HEK293 (cell line): ENCODE measurements around the gene RPL3.
A peak's percentile ranks its signal among the peaks of the same experiment; 100 is the strongest.

Source experiments
- CTCF ChIA-PET: fragments of 350-600 bp; formaldehyde crosslinking; extraction: SDS; loops from one replicate; lab custom pipeline; 2021; ENCODE audit warnings: antibody characterized with exemption; lab: Yijun Ruan, JAX
- POLR2A ChIA-PET: fragments of 300-600 bp; formaldehyde crosslinking; extraction: SDS; loops from one replicate; lab custom pipeline; 2020; ENCODE audit warnings: antibody characterized with exemption, inconsistent platforms; lab: Yijun Ruan, JAX
- H3K27ac ChIP-seq: fragments of 200-500 bp; sonication (Bioruptor generic); 2 replicates; pipeline ENCODE4 v1.5.1; 2014; ENCODE audit warnings: low read depth, low read length, control low read depth, inconsistent platforms; ENCODE audit errors: extremely low read depth
- H3K36me3 ChIP-seq, 2 experiments: fragments of 200-500 bp in 1 of 2; sonication (Bioruptor generic) in 1 of 2; 1 replicate in 1 of 2; 2 replicates in 1 of 2; pipeline ENCODE4 v1.5.1; 2014 to 2017; ENCODE audit warnings: inconsistent platforms in 2 of 2, low read length in 2 of 2; ENCODE audit not compliant: control insufficient read depth in 2 of 2, insufficient read depth in 1 of 2
- H3K4me1 ChIP-seq: fragments of 200-500 bp; sonication (Bioruptor generic); 2 replicates; pipeline ENCODE4 v1.5.1; 2014; ENCODE audit warnings: mild to moderate bottlenecking, low read length, inconsistent platforms; ENCODE audit not compliant: control insufficient read depth, insufficient read depth
- H3K4me3 ChIP-seq: 2 replicates; pipeline ENCODE4 v1.5.1; 2011; ENCODE audit warnings: low read depth, mild to moderate bottlenecking, control low read depth, low read length, moderate library complexity
- H3K9me3 ChIP-seq: fragments of 200-500 bp; sonication (Bioruptor generic); 2 replicates; pipeline ENCODE4 v1.5.1; 2014; ENCODE audit warnings: low read depth, low read length, inconsistent platforms; ENCODE audit not compliant: control insufficient read depth, insufficient read depth
- GLI2 ChIP-seq: fragments of 450-650 bp; formaldehyde crosslinking; IDR thresholded peaks from 2 replicates; pipeline ENCODE4; 2017; ENCODE audit warnings: missing biosample characterization, missing genetic modification characterization, low read depth, borderline replicate concordance
- GLIS1 ChIP-seq: fragments of 450-650 bp; formaldehyde crosslinking; IDR thresholded peaks from 2 replicates; pipeline ENCODE4 v1.5.1; 2016; ENCODE audit warnings: missing biosample characterization, missing genetic modification characterization
- GLIS2 ChIP-seq: fragments of 450-650 bp; formaldehyde crosslinking; IDR thresholded peaks from 2 replicates; pipeline ENCODE4 v1.5.1; 2016; ENCODE audit warnings: missing biosample characterization, missing genetic modification characterization
- HIC1 ChIP-seq: fragments of 450-650 bp; formaldehyde crosslinking; IDR thresholded peaks from 2 replicates; pipeline ENCODE4 v1.5.1; 2016; ENCODE audit warnings: missing biosample characterization, missing genetic modification characterization
- HOXA7 ChIP-seq: sonication (generic); formaldehyde crosslinking; IDR thresholded peaks from 2 replicates; pipeline ENCODE4 v1.8.1; 2022; ENCODE audit warnings: missing genetic modification reagents, borderline replicate concordance
- REST ChIP-seq: fragments of 450-650 bp; formaldehyde crosslinking; IDR thresholded peaks from 2 replicates; pipeline ENCODE4 v1.5.1; 2016; ENCODE audit warnings: missing biosample characterization, missing genetic modification characterization
- SP2 ChIP-seq: fragments of 450-650 bp; formaldehyde crosslinking; IDR thresholded peaks from 2 replicates; pipeline ENCODE4 v1.5.1; 2016; ENCODE audit warnings: missing biosample characterization, missing genetic modification characterization
- WT1 ChIP-seq: fragments of 450-650 bp; formaldehyde crosslinking; IDR thresholded peaks from 2 replicates; pipeline ENCODE4 v1.5.1; 2016; ENCODE audit warnings: missing biosample characterization, missing genetic modification characterization
- YY2 ChIP-seq: fragments of 450-650 bp; formaldehyde crosslinking; IDR thresholded peaks from 2 replicates; pipeline ENCODE4 v1.5.1; 2016; ENCODE audit warnings: missing biosample characterization, missing genetic modification characterization
- ZBTB10 ChIP-seq: fragments of 450-650 bp; formaldehyde crosslinking; IDR thresholded peaks from 2 replicates; pipeline ENCODE4 v1.5.1; 2016; ENCODE audit warnings: missing biosample characterization, missing genetic modification characterization
- ZFP69B ChIP-seq: fragments of 450-650 bp; formaldehyde crosslinking; IDR thresholded peaks from 2 replicates; pipeline ENCODE4 v1.5.1; 2016; ENCODE audit warnings: missing biosample characterization, missing genetic modification characterization
- ZNF114 ChIP-seq: fragments of 450-650 bp; formaldehyde crosslinking; IDR thresholded peaks from 2 replicates; pipeline ENCODE4 v1.5.0; 2017; ENCODE audit warnings: missing biosample characterization, missing genetic modification characterization
- ZNF121 ChIP-seq: fragments of 450-650 bp; formaldehyde crosslinking; IDR thresholded peaks from 2 replicates; pipeline ENCODE4 v1.5.1; 2016; ENCODE audit warnings: missing biosample characterization, missing genetic modification characterization
- ZNF169 ChIP-seq: fragments of 450-650 bp; formaldehyde crosslinking; IDR thresholded peaks from 2 replicates; pipeline ENCODE4 v1.5.1; 2016; ENCODE audit warnings: missing biosample characterization, missing genetic modification characterization
- ZNF24 ChIP-seq: fragments of 450-650 bp; formaldehyde crosslinking; IDR thresholded peaks from 2 replicates; pipeline ENCODE4 v1.5.1; 2016; ENCODE audit warnings: missing biosample characterization, missing genetic modification characterization
- ZNF311 ChIP-seq: fragments of 450-650 bp; formaldehyde crosslinking; IDR thresholded peaks from 2 replicates; pipeline ENCODE4 v1.5.1; 2017; ENCODE audit warnings: missing biosample characterization, missing genetic modification characterization, borderline replicate concordance
- ZNF398 ChIP-seq: fragments of 450-650 bp; formaldehyde crosslinking; IDR thresholded peaks from 2 replicates; pipeline ENCODE4 v1.5.1; 2017; ENCODE audit warnings: missing biosample characterization, missing genetic modification characterization
- ZNF600 ChIP-seq: fragments of 450-650 bp; formaldehyde crosslinking; IDR thresholded peaks from 2 replicates; pipeline ENCODE4 v1.5.1; 2016; ENCODE audit warnings: missing biosample characterization, missing genetic modification characterization
- ZNF623 ChIP-seq: fragments of 450-650 bp; formaldehyde crosslinking; IDR thresholded peaks from 2 replicates; pipeline ENCODE4 v1.5.1; 2016; ENCODE audit warnings: missing biosample characterization, missing genetic modification characterization
- ZNF692 ChIP-seq: fragments of 450-650 bp; formaldehyde crosslinking; IDR thresholded peaks from 2 replicates; pipeline ENCODE4 v1.5.1; 2016; ENCODE audit warnings: missing biosample characterization, missing genetic modification characterization
- ZNF701 ChIP-seq: fragments of 450-650 bp; formaldehyde crosslinking; IDR thresholded peaks from 2 replicates; pipeline ENCODE4 v1.5.1; 2016; ENCODE audit warnings: missing biosample characterization, missing genetic modification characterization
- ZNF747 ChIP-seq: fragments of 450-650 bp; formaldehyde crosslinking; IDR thresholded peaks from 2 replicates; pipeline ENCODE4 v1.5.1; 2016; ENCODE audit warnings: missing biosample characterization, missing genetic modification characterization

RPL3 gene

GRCh38 chr22:39297490-39298240 is 21.8 kb downstream of the RPL3 start:
- ChIA-PET POLR2A (interaction anchor here (0.6 to 2.2 kb wide), 6 partner anchors 12 to 796 kb away, joined by 3 to 18 read pairs (median 3); partner anchors contain the start of gene PDGFB), CTCF (interaction anchor here (0.6 to 1.7 kb wide), 5 partner anchors 8 to 186 kb away, joined by 3 to 10 read pairs (median 3); no protein-coding TSS in a partner anchor)
- Histone ChIP-seq H3K9me3 (no peaks in the 10 kb centered on the region), H3K27ac (no peak overlapping the region), H3K36me3 (no peaks in the 10 kb centered on the region), H3K4me3 (no peak overlapping the region), H3K4me1 (no peaks in the 10 kb centered on the region)
- TF ChIP-seq WT1 (tag by site-specific recombination) (0 out of 2 replicates have a peak, but pooled peaks have one; percentile 16), GLIS1 (tag by site-specific recombination) (peak; percentile 68), ZNF692 (tag by site-specific recombination) (peak; percentile 79), ZNF623 (peak; percentile 51), HIC1 (tag by site-specific recombination) (0 out of 2 replicates have a peak, but pooled peaks have one; percentile 38), ZFP69B (peak; percentile 57; the same call in 1 of the 2 replicates), SP2 (tag by site-specific recombination) (peak; percentile 30), ZBTB10 (no peak), ZNF398 (tag by site-specific recombination) (peak; percentile 65; the same call in 1 of the 2 replicates), ZNF311 (tag by site-specific recombination) (no peak), GLIS2 (tag by site-specific recombination) (peak; percentile 33; the same call in 1 of the 2 replicates), ZNF600 (tag by site-specific recombination) (peak; percentile 30; the same call in 1 of the 2 replicates), GLI2 (no peak)

- Histone ChIP-seq H3K36me3 (no peaks in the 10 kb centered on the region), H3K9me3 (no peaks in the 10 kb centered on the region), H3K27ac (no peak overlapping the region), H3K4me1 (0 out of 2 replicates have a peak, but pooled peaks cover 4% of the 10 kb centered on the region), H3K4me3 (no peak overlapping the region)
- CTCF ChIA-PET = interaction anchor here (0.6 to 1.7 kb wide), 4 partner anchors 9 to 187 kb away, joined by 3 to 10 read pairs (median 4); no protein-coding TSS in a partner anchor
- POLR2A ChIA-PET = interaction anchor here (0.6 to 2.2 kb wide), 5 partner anchors 15 to 795 kb away, joined by 3 to 18 read pairs (median 3); partner anchors contain the start of gene PDGFB
- TF ChIP-seq YY2 (tag by site-specific recombination) (no peak), HOXA7 (CRISPR knock-in tag) (no peak), ZNF747 (tag by site-specific recombination) (no peak), ZNF24 (tag by site-specific recombination) (no peak), ZNF701 (no peak), ZNF114 (no peak), ZNF169 (tag by site-specific recombination) (no peak), ZNF121 (no peak), GLIS2 (tag by site-specific recombination) (no peak), REST (tag by site-specific recombination) (no peak)
Observed at GRCh38 chr22:39296981-39297489, 22.4 kb downstream of the RPL3 start.
